Gastrocnemius medialis (tissue), 4 donors: Measurements from ENCODE around the gene STRN4. TPM values are rescaled to one million over a fixed set of nuclear protein-coding genes. Genes with fewer than 3 reads are reported as not detected.
A peak's percentile ranks its signal among the peaks of the same experiment; 100 is the strongest.
"Not testable (repeated sequence)": the region's sequence is repeated elsewhere in the genome, so short reads cannot be mapped to it uniquely, and the experiment has no call there.

Experiments used
- ATAC-seq, 2 donors: fragments of 150-250 bp; one replicate each; pipeline ENCODE4 v1.9.1; 2016
- DNase-seq, 2 donors: peaks; one replicate each; pipeline ENCODE4 v3.0.0-alpha.2; 2019
- H3K27ac ChIP-seq, 4 donors: fragments of 200-600 bp; sonication (generic); 1 replicate in 1 of 4; 2 replicates in 3 of 4; pipeline ENCODE4 v1.5.1; 2016 to 2018; ENCODE audit warnings: mild to moderate bottlenecking in 2 of 4, moderate library complexity in 1 of 4
- H3K27me3 ChIP-seq, 3 donors: fragments of 200-600 bp; sonication (generic) in 2 of 3; 1 replicate in 1 of 3; 2 replicates in 2 of 3; pipeline versions ENCODE4 v1.5.1 to v1.6.0; 2016 to 2019; ENCODE audit warnings: mild to moderate bottlenecking in 1 of 3, moderate library complexity in 1 of 3
- H3K36me3 ChIP-seq, 2 donors: fragments of 200-600 bp; sonication (generic) in 1 of 2; one replicate each; pipeline ENCODE4 v1.5.1; 2017 to 2018
- H3K4me1 ChIP-seq, 2 donors: fragments of 200-600 bp; sonication (generic) in 1 of 2; one replicate each; pipeline ENCODE4 v1.5.1; 2016 to 2017; ENCODE audit warnings: mild to moderate bottlenecking in 2 of 2
- H3K4me3 ChIP-seq, 4 donors: fragments of 200-600 bp; sonication (generic) in 3 of 4; 1 replicate in 1 of 4; 2 replicates in 3 of 4; pipeline ENCODE4 v1.5.1; 2016 to 2019; ENCODE audit warnings: mild to moderate bottlenecking in 2 of 4
- H3K9me3 ChIP-seq, 3 donors: fragments of 200-600 bp; sonication (generic) in 2 of 3; 1 replicate in 1 of 3; 2 replicates in 2 of 3; pipeline ENCODE4 v1.5.1; 2016 to 2019
- POLR2A ChIP-seq, 2 donors: fragments of 450-650 bp; IDR thresholded peaks; one replicate each; pipeline ENCODE4 v1.6.1; 2017; ENCODE audit warnings: antibody characterized with exemption in 2 of 2, mild to moderate bottlenecking in 2 of 2, moderate library complexity in 2 of 2
- in situ Hi-C, 4 donors: fragments of 200-750 bp; cut with MboI; loops; one replicate each; pipeline versions ENCODE4 v1.15.0 to v1.8.0; 2017; ENCODE audit warnings: low sequenced_read_pairs in 4 of 4
- intact Hi-C: fragments of 100-400 bp; cut with DNase I; formaldehyde crosslinking; loops from one replicate; pipeline ENCODE4 v1.15.1; 2023; ENCODE audit warnings: low total_unique reads
- total RNA-seq, 4 donors: library from RNA; depleted of rRNA; stranded (reverse); fragments of >200 nt; gene quantifications; one replicate each; pipeline versions ENCODE4 v1.1.0 to v1.2.3, GENCODE V29; 2016
- TF ChIP-seq, protein P1 (sequence below), 5 experiments: fragments of 450-650 bp in 3 of 5; fragments of 200-600 bp in 2 of 5; sonication (generic) in 2 of 5; IDR thresholded peaks in 4 of 5; conservative IDR thresholded peaks in 1 of 5; 1 replicate in 4 of 5; 2 replicates in 1 of 5; pipeline ENCODE4 v1.5.1; 2016 to 2019; ENCODE audit warnings: antibody characterized with exemption in 5 of 5, mild to moderate bottlenecking in 3 of 5, moderate library complexity in 3 of 5

The STRN4 gene
- total RNA-seq, 4 donors from 2014 or later, result 45.5 to 75.7 (median 57.9) TPM

DNA sequence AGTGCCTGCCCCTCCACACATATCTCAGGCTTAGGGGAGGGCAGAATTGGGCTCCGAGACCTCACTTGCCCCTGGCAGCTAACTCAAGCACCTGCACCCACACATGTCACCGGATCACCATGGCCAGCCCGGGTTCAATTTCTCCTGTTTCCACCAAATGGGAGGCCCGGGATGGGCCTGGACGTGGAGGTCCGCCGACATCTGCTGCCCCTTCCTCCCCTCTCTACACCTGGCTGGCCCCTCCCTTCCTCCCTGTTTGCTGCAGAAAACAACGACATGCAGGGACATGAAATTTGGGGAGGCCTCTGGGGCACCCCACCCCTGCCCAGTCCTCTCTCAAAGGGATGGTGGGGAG lies 30.7 kb downstream of the STRN4 start:
- H3K27me3 ChIP-seq, result no peaks in the 10 kb centered on the region
- no peak for ATAC-seq
- H3K36me3 ChIP-seq, result peaks cover 0 to 14% of the 10 kb centered on the region in 2 donors
- H3K4me1 ChIP-seq, result peaks cover 18 to 31% of the 10 kb centered on the region in 2 donors
- no peak for TF ChIP-seq POLR2A (IDR thresholded peaks at IDR 0.05)
- TF ChIP-seq, protein P1, sequence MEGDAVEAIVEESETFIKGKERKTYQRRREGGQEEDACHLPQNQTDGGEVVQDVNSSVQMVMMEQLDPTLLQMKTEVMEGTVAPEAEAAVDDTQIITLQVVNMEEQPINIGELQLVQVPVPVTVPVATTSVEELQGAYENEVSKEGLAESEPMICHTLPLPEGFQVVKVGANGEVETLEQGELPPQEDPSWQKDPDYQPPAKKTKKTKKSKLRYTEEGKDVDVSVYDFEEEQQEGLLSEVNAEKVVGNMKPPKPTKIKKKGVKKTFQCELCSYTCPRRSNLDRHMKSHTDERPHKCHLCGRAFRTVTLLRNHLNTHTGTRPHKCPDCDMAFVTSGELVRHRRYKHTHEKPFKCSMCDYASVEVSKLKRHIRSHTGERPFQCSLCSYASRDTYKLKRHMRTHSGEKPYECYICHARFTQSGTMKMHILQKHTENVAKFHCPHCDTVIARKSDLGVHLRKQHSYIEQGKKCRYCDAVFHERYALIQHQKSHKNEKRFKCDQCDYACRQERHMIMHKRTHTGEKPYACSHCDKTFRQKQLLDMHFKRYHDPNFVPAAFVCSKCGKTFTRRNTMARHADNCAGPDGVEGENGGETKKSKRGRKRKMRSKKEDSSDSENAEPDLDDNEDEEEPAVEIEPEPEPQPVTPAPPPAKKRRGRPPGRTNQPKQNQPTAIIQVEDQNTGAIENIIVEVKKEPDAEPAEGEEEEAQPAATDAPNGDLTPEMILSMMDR (IDR thresholded peaks at IDR 0.05 in 4 of 5, conservative IDR thresholded peaks at IDR 0.05 in 1 of 5), result no peak
- no peak for DNase-seq
- H3K4me3 ChIP-seq, result peak overlapping the region; percentile 66 to 93 (median 87)
- in situ Hi-C loops (no loop called here), intact Hi-C loops (no loop called here)
- H3K9me3 ChIP-seq, result no peaks in the 10 kb centered on the region
- peak overlapping the region; percentile 74 to 88 (median 80) for H3K27ac ChIP-seq

DNA sequence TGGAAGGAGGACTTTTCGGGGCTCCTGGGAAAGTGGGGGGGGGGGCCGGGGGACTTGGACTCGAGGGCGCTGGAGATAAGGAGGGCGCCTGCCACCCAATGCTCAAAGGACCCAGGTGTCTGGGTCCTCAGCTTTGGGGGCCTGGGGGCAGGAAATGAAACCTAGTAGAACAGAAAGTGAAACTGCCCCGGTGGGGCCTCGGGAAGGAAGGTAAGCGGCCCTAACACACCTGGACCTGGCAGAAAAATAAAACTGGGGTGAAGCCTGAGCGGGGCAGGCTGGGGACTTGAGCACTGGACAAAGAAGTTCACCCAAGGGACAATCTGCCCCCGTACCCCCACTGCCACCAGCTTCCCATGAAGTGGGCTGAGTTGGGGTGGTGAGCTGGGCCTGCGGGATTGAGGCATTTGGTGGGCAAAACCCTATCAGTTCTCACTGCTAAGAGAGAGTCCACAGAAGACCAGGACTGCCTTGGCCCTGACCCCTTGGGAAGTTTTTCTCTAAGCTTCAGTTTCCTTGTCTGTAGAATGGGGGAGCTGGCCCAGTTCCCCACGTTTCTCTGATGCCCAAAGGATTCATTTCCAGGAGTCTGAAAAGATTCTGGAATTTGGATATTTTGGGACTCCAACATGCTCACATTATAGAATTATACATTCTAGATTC lies 31.7 kb downstream of the STRN4 start:
- Histone ChIP-seq H3K27ac (peak overlapping the region; percentile 74 to 88 (median 80)), H3K4me3 (peak overlapping the region; percentile 63 to 88 (median 80)), H3K4me1 (peaks cover 18 to 31% of the 10 kb centered on the region in 2 donors), H3K36me3 (peaks cover 0 to 4% of the 10 kb centered on the region in 2 donors), H3K9me3 (no peaks in the 10 kb centered on the region), H3K27me3 (no peaks in the 10 kb centered on the region)
- no peak for TF ChIP-seq POLR2A (IDR thresholded peaks at IDR 0.05)
- TF ChIP-seq, protein P1 (IDR thresholded peaks at IDR 0.05 in 4 of 5, conservative IDR thresholded peaks at IDR 0.05 in 1 of 5), result no peak
- no peak for ATAC-seq
- no peak for DNase-seq
- in situ Hi-C loops, result no loop called here
- intact Hi-C loops, result loop anchor here (1.0 kb wide), 1 partner anchor 73 kb away; no protein-coding TSS in a partner anchor

DNA sequence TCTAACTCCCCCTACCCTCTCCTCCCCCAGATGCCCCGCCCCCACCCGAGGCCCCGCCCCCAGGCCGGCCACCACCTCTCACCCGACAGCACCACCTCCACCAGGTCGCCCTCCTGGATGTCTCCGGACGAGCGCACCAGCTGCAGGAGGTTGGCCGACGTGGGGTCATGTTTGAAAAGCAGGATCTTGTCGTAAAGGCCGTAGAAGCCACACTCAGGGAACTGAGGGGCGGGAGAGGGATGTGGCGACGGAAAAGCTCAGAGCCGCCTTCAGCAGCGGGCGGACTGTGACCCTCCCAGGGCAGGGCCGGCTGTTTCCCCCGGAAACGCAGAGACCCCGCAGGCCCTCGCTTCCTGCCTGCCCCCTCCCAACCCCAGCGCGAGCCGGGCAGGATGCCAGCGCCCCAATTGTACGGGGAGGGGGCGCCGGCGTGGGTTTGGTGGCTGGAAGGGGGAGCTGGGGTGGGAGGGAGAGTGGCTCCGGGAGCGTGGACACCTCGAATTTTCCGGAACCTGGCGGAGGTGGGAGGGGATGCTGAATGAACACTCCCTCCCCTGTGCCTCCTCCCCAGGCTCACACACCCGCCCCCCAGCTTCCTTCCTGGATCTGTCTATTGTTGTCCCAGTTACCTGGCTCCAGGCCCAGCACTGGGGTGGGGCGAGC lies 32.3 kb downstream of the STRN4 start:
- H3K27ac ChIP-seq, result peak overlapping the region; percentile 74 to 88 (median 80)
- H3K4me1 ChIP-seq, result peaks cover 18 to 31% of the 10 kb centered on the region in 2 donors
- ATAC-seq (peak; percentile 34 to 50), DNase-seq (peak; percentile 68 to 70)
- no peaks in the 10 kb centered on the region for H3K9me3 ChIP-seq
- H3K4me3 ChIP-seq, result peak overlapping the region; percentile 63 to 88 (median 80)
- TF ChIP-seq, protein P1 (IDR thresholded peaks at IDR 0.05 in 4 of 5, conservative IDR thresholded peaks at IDR 0.05 in 1 of 5), result no peak
- TF ChIP-seq POLR2A (IDR thresholded peaks at IDR 0.05), result no peak
- H3K36me3 ChIP-seq, result no peaks in the 10 kb centered on the region
- no peaks in the 10 kb centered on the region for H3K27me3 ChIP-seq
- in situ Hi-C loops, result no loop called here
- intact Hi-C loops, result loop anchor here (1.0 kb wide), 1 partner anchor 73 kb away; no protein-coding TSS in a partner anchor

DNA sequence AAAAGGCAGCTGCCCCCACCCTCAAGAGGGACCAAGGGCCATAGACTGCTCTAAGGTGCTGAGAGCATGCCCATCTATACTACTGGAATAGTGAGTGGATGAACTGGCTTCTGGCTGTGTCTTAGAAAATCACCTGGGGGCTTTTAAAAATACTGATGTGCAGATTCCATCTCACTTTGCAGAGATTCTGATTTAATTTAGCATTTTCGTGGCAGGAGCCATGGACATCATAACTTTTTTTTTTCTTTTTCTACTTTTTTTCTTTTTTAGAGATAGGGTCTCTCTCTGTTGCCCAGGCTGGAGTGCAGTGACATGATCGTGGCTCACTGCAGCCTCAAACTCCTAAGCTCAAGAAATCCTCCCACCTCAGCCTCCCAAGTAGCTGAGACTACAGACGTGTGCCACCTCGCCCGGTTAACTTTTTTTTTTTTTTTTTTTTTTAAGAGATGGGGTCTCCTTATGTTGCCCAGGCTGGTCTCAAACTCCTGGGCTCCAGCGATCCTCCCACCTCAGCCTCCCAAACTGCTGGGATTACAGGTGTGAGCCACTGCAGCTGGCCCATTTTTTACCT lies 33.4 kb downstream of the STRN4 start:
- H3K27me3 ChIP-seq, DNase-seq, H3K9me3 ChIP-seq, intact Hi-C loops, H3K4me3 ChIP-seq, H3K36me3 ChIP-seq, in situ Hi-C loops, ATAC-seq: not testable (repeated sequence)
- Histone ChIP-seq H3K4me1 (peaks cover 18 to 30% of the 10 kb centered on the region in 2 donors), H3K27ac (peak overlapping the region in 2 of 4 donors; percentile 83 to 88)

DNA sequence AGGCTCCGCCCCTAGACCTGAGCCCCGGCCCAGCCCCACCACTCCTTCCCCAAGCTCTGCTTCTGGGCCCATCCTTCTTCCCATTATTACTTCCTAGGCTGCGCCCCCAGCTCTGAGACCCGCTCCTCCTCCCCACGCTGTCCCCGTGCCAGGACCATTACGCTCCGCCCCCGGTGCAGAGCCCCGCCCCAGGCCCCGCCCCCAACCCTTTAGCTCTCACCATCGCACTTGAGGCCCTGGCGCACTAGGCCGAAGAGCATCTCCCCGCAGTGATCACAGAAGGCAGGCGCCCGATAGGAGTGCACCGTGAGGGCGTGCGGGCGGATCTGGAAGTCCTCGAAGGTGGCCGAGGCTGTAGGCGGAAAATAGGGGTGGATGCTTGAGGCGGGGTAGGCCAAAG lies 35.6 kb downstream of the STRN4 start:
- DNase-seq, result no peak
- ATAC-seq, result no peak
- Histone ChIP-seq H3K4me1 (peaks cover 11 to 16% of the 10 kb centered on the region in 2 donors), H3K27me3 (no peaks in the 10 kb centered on the region), H3K9me3 (no peaks in the 10 kb centered on the region), H3K36me3 (no peaks in the 10 kb centered on the region), H3K4me3 (no peak overlapping the region), H3K27ac (no peak overlapping the region)
- TF ChIP-seq, protein P1 (IDR thresholded peaks at IDR 0.05 in 4 of 5, conservative IDR thresholded peaks at IDR 0.05 in 1 of 5), result no peak
- no peak for TF ChIP-seq POLR2A (IDR thresholded peaks at IDR 0.05)
- in situ Hi-C loops, result no loop called here
- intact Hi-C loops, result no loop called here
